ENCODE measurements around the gene KIF20B. TPM values are rescaled to one million over a fixed set of nuclear protein-coding genes. Genes with fewer than 3 reads are reported as not detected.

Gene KIF20B
- total RNA-seq, 6 experiments from 2014 or later = 15.1 to 41.5 (median 36.8) TPM

DNA sequence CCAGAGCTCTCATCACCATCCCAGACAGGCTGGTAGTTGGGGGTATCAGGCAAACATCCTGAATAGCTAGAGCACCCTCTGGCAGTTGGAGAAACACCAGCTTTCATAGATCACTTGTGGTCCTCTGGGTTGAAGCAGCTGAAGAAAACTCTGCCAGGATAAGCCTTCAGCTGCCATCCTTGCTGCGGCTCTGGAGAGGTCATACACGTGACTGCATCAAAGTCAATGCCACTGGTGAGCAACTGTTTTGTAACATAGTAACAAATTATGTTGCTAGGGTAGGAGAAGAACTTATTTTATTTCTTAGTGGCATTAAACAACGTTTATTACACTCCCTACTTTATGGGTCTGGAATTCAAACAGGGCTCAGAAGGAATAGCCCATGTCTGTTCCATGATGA, 37.2 kb upstream of the KIF20B start:
- H3K9me3 Mint-ChIP-seq = no peaks in the 10 kb centered on the region
- peaks cover 14% of the 10 kb centered on the region for H3K4me1 Mint-ChIP-seq (ENCODE audit: low read depth)
- no peaks in the 10 kb centered on the region for H3K36me3 Mint-ChIP-seq (ENCODE audit: low read depth)
- no peak for DNase-seq
- H3K27me3 Mint-ChIP-seq (ENCODE audit: insufficient read depth) = peaks cover 7% of the 10 kb centered on the region
- no peak overlapping the region for H3K4me3 Mint-ChIP-seq
- TF ChIP-seq, protein P1, sequence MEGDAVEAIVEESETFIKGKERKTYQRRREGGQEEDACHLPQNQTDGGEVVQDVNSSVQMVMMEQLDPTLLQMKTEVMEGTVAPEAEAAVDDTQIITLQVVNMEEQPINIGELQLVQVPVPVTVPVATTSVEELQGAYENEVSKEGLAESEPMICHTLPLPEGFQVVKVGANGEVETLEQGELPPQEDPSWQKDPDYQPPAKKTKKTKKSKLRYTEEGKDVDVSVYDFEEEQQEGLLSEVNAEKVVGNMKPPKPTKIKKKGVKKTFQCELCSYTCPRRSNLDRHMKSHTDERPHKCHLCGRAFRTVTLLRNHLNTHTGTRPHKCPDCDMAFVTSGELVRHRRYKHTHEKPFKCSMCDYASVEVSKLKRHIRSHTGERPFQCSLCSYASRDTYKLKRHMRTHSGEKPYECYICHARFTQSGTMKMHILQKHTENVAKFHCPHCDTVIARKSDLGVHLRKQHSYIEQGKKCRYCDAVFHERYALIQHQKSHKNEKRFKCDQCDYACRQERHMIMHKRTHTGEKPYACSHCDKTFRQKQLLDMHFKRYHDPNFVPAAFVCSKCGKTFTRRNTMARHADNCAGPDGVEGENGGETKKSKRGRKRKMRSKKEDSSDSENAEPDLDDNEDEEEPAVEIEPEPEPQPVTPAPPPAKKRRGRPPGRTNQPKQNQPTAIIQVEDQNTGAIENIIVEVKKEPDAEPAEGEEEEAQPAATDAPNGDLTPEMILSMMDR (IDR thresholded peaks at IDR 0.05) = no peak
- no peak overlapping the region for H3K27ac Mint-ChIP-seq

DNA sequence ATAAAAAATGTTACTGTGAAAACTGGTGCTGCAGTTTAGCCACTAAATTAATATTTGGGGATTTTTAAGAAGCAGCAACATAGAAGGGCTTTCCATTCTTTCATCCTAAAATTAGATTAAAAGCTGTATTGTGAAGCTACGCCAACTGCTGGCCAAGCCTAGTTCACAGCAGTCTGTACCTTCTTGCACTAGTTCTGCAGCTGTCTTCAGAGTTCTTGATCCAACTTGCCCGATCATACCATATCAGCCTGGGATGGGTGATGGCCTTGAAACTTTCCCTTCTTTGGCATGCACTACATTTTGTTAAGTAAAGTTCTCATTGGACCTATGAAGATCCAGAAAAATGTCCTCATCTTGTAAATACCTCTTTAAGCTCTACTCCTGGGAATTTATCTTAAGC, 36.1 kb upstream of the KIF20B start:
- Mint-ChIP-seq H3K9me3 (no peaks in the 10 kb centered on the region), H3K4me1 (ENCODE audit: low read depth) (peaks cover 8% of the 10 kb centered on the region), H3K36me3 (ENCODE audit: low read depth) (no peaks in the 10 kb centered on the region), H3K27me3 (ENCODE audit: insufficient read depth) (peaks cover 7% of the 10 kb centered on the region), H3K4me3 (no peak overlapping the region), H3K27ac (no peak overlapping the region)
- DNase-seq = no peak
- TF ChIP-seq, protein P1 (IDR thresholded peaks at IDR 0.05) = no peak

DNA sequence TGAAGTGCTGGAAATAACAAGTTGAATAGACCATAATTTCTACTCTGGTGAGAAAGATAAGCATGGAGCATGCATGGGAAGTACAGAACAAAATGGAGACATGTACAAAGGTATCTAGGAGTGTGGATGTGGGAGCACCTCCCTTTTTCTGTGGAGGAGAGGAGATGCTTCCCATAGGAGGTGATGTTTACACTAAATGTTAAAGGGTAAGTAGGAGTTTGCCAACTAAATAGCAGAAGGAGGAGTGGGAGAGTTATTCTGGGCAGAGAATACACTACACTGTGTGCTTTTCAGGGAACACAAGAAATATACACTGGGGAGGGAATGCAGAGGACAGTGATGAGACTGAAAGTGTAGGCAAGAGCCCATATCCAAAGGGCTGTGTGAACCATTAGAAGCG, 35.3 kb upstream of the KIF20B start:
- TF ChIP-seq, protein P1 (IDR thresholded peaks at IDR 0.05) = no peak
- DNase-seq = no peak
- Mint-ChIP-seq H3K4me3 (no peak overlapping the region), H3K4me1 (ENCODE audit: low read depth) (peaks cover 16% of the 10 kb centered on the region), H3K27me3 (ENCODE audit: insufficient read depth) (peaks cover 7% of the 10 kb centered on the region), H3K27ac (no peak overlapping the region), H3K36me3 (ENCODE audit: low read depth) (no peaks in the 10 kb centered on the region), H3K9me3 (no peaks in the 10 kb centered on the region)

DNA sequence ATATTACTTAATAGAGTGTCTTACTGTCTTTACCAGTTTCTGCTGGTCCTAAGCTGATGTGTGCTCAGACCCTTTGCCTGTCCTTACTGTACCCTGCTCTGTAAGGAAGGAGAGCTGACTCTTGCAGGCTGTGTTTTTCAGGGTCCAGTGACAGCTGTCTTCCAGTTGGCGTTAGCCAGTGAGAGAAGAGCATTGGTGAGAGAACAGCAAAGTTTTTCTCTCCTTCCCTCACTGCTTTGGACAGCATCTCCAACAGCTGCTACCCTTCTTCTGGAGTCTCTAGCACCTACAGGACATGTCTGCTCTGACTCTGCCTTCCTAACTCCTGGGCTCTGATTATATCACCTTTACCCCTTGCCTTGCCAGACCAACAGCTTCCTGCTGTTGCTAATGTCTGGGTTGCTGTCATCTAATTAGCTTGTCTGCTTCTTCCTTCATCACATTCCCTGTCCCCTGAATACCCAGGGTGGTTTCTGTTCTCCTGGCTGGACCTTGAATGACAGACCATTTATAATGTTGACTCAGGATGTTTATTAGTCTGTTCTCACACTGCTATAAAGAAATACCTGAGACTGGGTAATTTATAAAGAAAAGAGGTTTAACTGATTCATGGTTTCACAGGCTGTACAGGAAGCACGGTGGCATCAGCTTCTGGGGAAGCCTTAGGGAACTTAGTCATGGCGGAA, 32.9 kb upstream of the KIF20B start:
- no peak for DNase-seq
- Mint-ChIP-seq H3K4me3 (no peak overlapping the region), H3K27me3 (ENCODE audit: insufficient read depth) (peaks cover 7% of the 10 kb centered on the region), H3K27ac (no peak overlapping the region), H3K4me1 (ENCODE audit: low read depth) (peaks cover 19% of the 10 kb centered on the region), H3K9me3 (no peaks in the 10 kb centered on the region), H3K36me3 (ENCODE audit: low read depth) (no peaks in the 10 kb centered on the region)
- TF ChIP-seq, protein P1 (IDR thresholded peaks at IDR 0.05) = no peak

DNA sequence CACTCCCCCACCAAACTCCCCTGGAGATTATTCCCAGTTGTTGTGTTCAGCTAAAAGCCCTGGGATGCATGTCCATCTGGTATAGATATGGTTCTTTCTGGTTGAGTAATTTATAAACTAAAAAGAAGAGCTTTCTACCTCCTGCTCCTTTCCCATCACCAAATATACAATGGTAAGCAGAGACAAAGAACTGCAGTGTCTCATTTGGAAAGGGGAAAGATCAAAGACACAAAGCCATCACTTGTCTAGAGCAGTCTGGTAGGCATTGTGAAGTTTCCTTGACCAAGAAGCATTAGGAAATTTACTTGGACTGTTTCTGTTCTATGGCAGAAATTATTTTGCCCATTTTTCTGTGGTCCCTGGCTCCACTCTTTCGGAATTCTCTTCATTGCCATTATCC, 31.4 kb upstream of the KIF20B start:
- peaks cover 19% of the 10 kb centered on the region for H3K4me1 Mint-ChIP-seq (ENCODE audit: low read depth)
- no peak for DNase-seq
- H3K36me3 Mint-ChIP-seq (ENCODE audit: low read depth) = no peaks in the 10 kb centered on the region
- H3K27me3 Mint-ChIP-seq (ENCODE audit: insufficient read depth) = peaks cover 7% of the 10 kb centered on the region
- no peak overlapping the region for H3K4me3 Mint-ChIP-seq
- H3K9me3 Mint-ChIP-seq = no peaks in the 10 kb centered on the region
- H3K27ac Mint-ChIP-seq = no peak overlapping the region
- TF ChIP-seq, protein P1 (IDR thresholded peaks at IDR 0.05) = no peak
